ENCODE measurements around the gene CDC7.

Gene CDC7

GRCh38 chr1:91549041-91549735 lies 48.5 kb downstream of the CDC7 start:
- no peak for DNase-seq (ENCODE audit: low spot score)

- DNase-seq (ENCODE audit: low spot score): no peak
These were observed 50.3 kb downstream of the CDC7 start for GRCh38 chr1:91550961-91551360.

GRCh38 chr1:91552091-91552490 lies 51.4 kb downstream of the CDC7 start:
- DNase-seq (ENCODE audit: low spot score): no peak

- no peak for DNase-seq (ENCODE audit: low spot score)
These were observed 51.9 kb downstream of the CDC7 start for GRCh38 chr1:91552596-91552995.

GRCh38 chr1:91553177-91553591 lies 52.5 kb downstream of the CDC7 start:
- no peak for DNase-seq (ENCODE audit: low spot score)

GRCh38 chr1:91555074-91555730 lies 54.6 kb downstream of the CDC7 start:
- DNase-seq (ENCODE audit: low spot score): no peak

GRCh38 chr1:91555821-91556531 lies 55.3 kb downstream of the CDC7 start:
- no peak for DNase-seq (ENCODE audit: low spot score)

GRCh38 chr1:91556556-91556955 lies 55.9 kb downstream of the CDC7 start:
- no peak for DNase-seq (ENCODE audit: low spot score)

- DNase-seq (ENCODE audit: low spot score): no peak
These were observed 56.5 kb downstream of the CDC7 start for GRCh38 chr1:91557039-91557690.

- no peak for DNase-seq (ENCODE audit: low spot score)
These were observed 57.2 kb downstream of the CDC7 start for GRCh38 chr1:91557826-91558225.

- no peak for DNase-seq (ENCODE audit: low spot score)
These were observed 58.5 kb downstream of the CDC7 start for GRCh38 chr1:91559046-91559750.

GRCh38 chr1:91559838-91560565 lies 59.4 kb downstream of the CDC7 start:
- no peak for DNase-seq (ENCODE audit: low spot score)

GRCh38 chr1:91564888-91565701 lies 64.4 kb downstream of the CDC7 start:
- no peak for DNase-seq (ENCODE audit: low spot score)

GRCh38 chr1:91567583-91567982 lies 66.9 kb downstream of the CDC7 start:
- DNase-seq (ENCODE audit: low spot score): no peak

GRCh38 chr1:91568261-91568660 lies 67.6 kb downstream of the CDC7 start:
- DNase-seq (ENCODE audit: low spot score): no peak

- no peak for DNase-seq (ENCODE audit: low spot score)
These were observed 68.9 kb downstream of the CDC7 start for GRCh38 chr1:91569411-91570119.

GRCh38 chr1:91570120-91570448 lies 69.4 kb downstream of the CDC7 start:
- no peak for DNase-seq (ENCODE audit: low spot score)

- DNase-seq (ENCODE audit: low spot score): peak; percentile 56
These were observed 71.4 kb downstream of the CDC7 start for GRCh38 chr1:91572044-91572443.

All from NAMALWA (cell line).